Fibroblast of lung (primary cell): Measurements from ENCODE around the gene WSCD2.

ENCODE experiments used
- CTCF ChIP-seq, 2 donors: IDR thresholded peaks in 1 of 2; conservative IDR thresholded peaks in 1 of 2; 1 replicate in 1 of 2; 2 replicates in 1 of 2; pipeline ENCODE4 v1.5.1; 2011 to 2012; ENCODE audit warnings: low read length in 2 of 2, control low read depth in 1 of 2, inconsistent platforms in 1 of 2, low read depth in 1 of 2, mild to moderate bottlenecking in 1 of 2
- EZH2 ChIP-seq: IDR thresholded peaks from 2 replicates; pipeline ENCODE4 v1.5.1; 2012; ENCODE audit warnings: low read length, control low read depth, mild to moderate bottlenecking; ENCODE audit errors: missing control alignments

GRCh38 chr12:108210001-108210400 lies 80.9 kb downstream of the WSCD2 start:
- no peak for TF ChIP-seq CTCF (conservative IDR thresholded peaks at IDR 0.05 in 1 of 2, IDR thresholded peaks at IDR 0.05 in 1 of 2; ENCODE audit: low read depth in 1 of 2, low read length in 2 of 2)
- no peak for TF ChIP-seq EZH2
